HepG2 (cell line): ENCODE results near the gene NEURL3. TPM values are rescaled to one million over a fixed set of nuclear protein-coding genes. Genes with fewer than 3 reads are reported as not detected.

Experiments used
- CEBPG ChIP-seq: IDR thresholded peaks from 2 replicates; pipeline ENCODE4 v1.6.1; 2016
- GTF2F1 ChIP-seq: fragments of 150-350 bp; IDR thresholded peaks from 2 replicates; pipeline ENCODE4 v1.6.1; 2014; ENCODE audit warnings: low read length
- HMG20B ChIP-seq: conservative IDR thresholded peaks from 2 replicates; pipeline ENCODE4 v1.6.1; 2016; ENCODE audit warnings: missing genetic modification reagents, missing compliant biosample characterization
- KDM4B ChIP-seq: sonication (generic); formaldehyde crosslinking; IDR thresholded peaks from 2 replicates; pipeline ENCODE4 v1.4.0; 2020; ENCODE audit warnings: missing genetic modification reagents
- MAF1 ChIP-seq: sonication (generic); formaldehyde crosslinking; IDR thresholded peaks from 2 replicates; pipeline ENCODE4 v1.5.0; 2020; ENCODE audit warnings: missing genetic modification reagents, borderline replicate concordance
- MBNL3 ChIP-seq: fragments of 250-450 bp; sonication (Bioruptor Pico); conservative IDR thresholded peaks from 2 replicates; pipeline ENCODE4 v1.8.0; 2022; ENCODE audit warnings: mild to moderate bottlenecking, inconsistent platforms
- MLLT10 ChIP-seq: sonication (generic); formaldehyde crosslinking; IDR thresholded peaks from 2 replicates; pipeline ENCODE4 v1.4.0; 2020; ENCODE audit warnings: missing genetic modification reagents
- NBN ChIP-seq: fragments of 450-650 bp; conservative IDR thresholded peaks from 2 replicates; pipeline ENCODE4 v1.6.1; 2017
- PLRG1 ChIP-seq: fragments of 450-650 bp; conservative IDR thresholded peaks from 2 replicates; pipeline ENCODE4 v1.6.1; 2016
- RARG ChIP-seq: sonication (generic); formaldehyde crosslinking; IDR thresholded peaks from 2 replicates; pipeline ENCODE4 v1.4.0; 2020; ENCODE audit warnings: low read depth, mild to moderate bottlenecking, missing genetic modification reagents
- TCF12 ChIP-seq, 2 experiments: fragments of 450-650 bp in 1 of 2; sonication (generic) in 1 of 2; formaldehyde crosslinking in 1 of 2; IDR thresholded peaks; 2 replicates each; pipeline versions ENCODE4 v1.6.1 to v1.8.0; 2017 to 2022; ENCODE audit warnings: antibody characterized with exemption in 1 of 2, mild to moderate bottlenecking in 1 of 2, missing genetic modification reagents in 1 of 2, moderate library complexity in 1 of 2
- U2AF1 ChIP-seq: fragments of 200-400 bp; formaldehyde crosslinking; optimal IDR thresholded peaks from 2 replicates; pipeline ENCODE3; 2017; ENCODE audit warnings: mild to moderate bottlenecking, low read depth, low read length
- XRCC5 ChIP-seq: fragments of 200-400 bp; formaldehyde crosslinking; optimal IDR thresholded peaks from 2 replicates; pipeline ENCODE3; 2017; ENCODE audit warnings: mild to moderate bottlenecking, low read length
- ZNF251 ChIP-seq: sonication (generic); formaldehyde crosslinking; IDR thresholded peaks from 2 replicates; pipeline ENCODE4 v1.9.0; 2021; ENCODE audit warnings: mild to moderate bottlenecking, missing genetic modification reagents
- ZNF543 ChIP-seq: sonication (generic); formaldehyde crosslinking; IDR thresholded peaks from 2 replicates; pipeline ENCODE4 v1.4.0; 2020; ENCODE audit warnings: mild to moderate bottlenecking, missing genetic modification reagents
- ZNF567 ChIP-seq: sonication (generic); formaldehyde crosslinking; IDR thresholded peaks from 2 replicates; pipeline ENCODE4 v1.8.1; 2023; ENCODE audit warnings: mild to moderate bottlenecking, missing genetic modification reagents, borderline replicate concordance
- ZNF572 ChIP-seq: sonication (generic); formaldehyde crosslinking; IDR thresholded peaks from 2 replicates; pipeline ENCODE4 v1.5.1; 2020; ENCODE audit warnings: mild to moderate bottlenecking, missing genetic modification reagents
- ZNF614 ChIP-seq: IDR thresholded peaks from 2 replicates; pipeline ENCODE4 v1.6.1; 2018; ENCODE audit warnings: missing biosample characterization, missing genetic modification reagents, inconsistent platforms, borderline replicate concordance
- polyA plus RNA-seq, 8 experiments: library from polyadenylated mRNA; depleted of rRNA in 3 of 8; stranded (reverse) in 7 of 8; unstranded in 1 of 8; fragments of >200 nt; fragmentation: Illumina TruSeq in 4 of 8; extraction: Trizol in 4 of 8; gene quantifications; 2 replicates each; pipeline versions ENCODE4 v1.2.1 to v1.2.3, GENCODE V29; 2011 to 2016; ENCODE audit warnings: low read depth in 4 of 8, missing spikeins in 1 of 8, mixed read lengths in 1 of 8; ENCODE audit not compliant: insufficient read depth in 1 of 8
- total RNA-seq, 5 experiments: library from RNA; depleted of rRNA; stranded (reverse); fragments of >200 nt; fragmentation: Illumina TruSeq; extraction: Trizol; gene quantifications; 2 replicates each; pipeline ENCODE4 v1.2.3, GENCODE V29; 2016; ENCODE audit warnings: low read depth in 1 of 5
- TF ChIP-seq, protein P1 (sequence below): sonication (generic); formaldehyde crosslinking; IDR thresholded peaks from 2 replicates; pipeline ENCODE4 v1.4.0; 2020; ENCODE audit warnings: mild to moderate bottlenecking, missing genetic modification reagents
- TF ChIP-seq, protein P2 (sequence below): sonication (generic); formaldehyde crosslinking; IDR thresholded peaks from 2 replicates; pipeline ENCODE4 v1.8.1; 2023; ENCODE audit warnings: mild to moderate bottlenecking, missing genetic modification reagents
- TF ChIP-seq, protein P3 (sequence below): sonication (generic); formaldehyde crosslinking; IDR thresholded peaks from 2 replicates; pipeline ENCODE4 v1.9.0; 2022; ENCODE audit warnings: missing genetic modification reagents, mild to moderate bottlenecking, borderline replicate concordance
- TF ChIP-seq, protein P4 (sequence below): IDR thresholded peaks from 2 replicates; pipeline ENCODE4 v1.6.1; 2016
- TF ChIP-seq, protein P5 (sequence below): sonication (generic); formaldehyde crosslinking; IDR thresholded peaks from 2 replicates; pipeline ENCODE4 v1.8.0; 2022; ENCODE audit warnings: mild to moderate bottlenecking, missing genetic modification reagents, borderline replicate concordance

Gene NEURL3
- total and polyA plus RNA-seq, 2 of the 13 experiments (the other 11 are each of a cell fraction or from before 2014, with no cell fraction given): 0.16 to 1.2 TPM

DNA sequence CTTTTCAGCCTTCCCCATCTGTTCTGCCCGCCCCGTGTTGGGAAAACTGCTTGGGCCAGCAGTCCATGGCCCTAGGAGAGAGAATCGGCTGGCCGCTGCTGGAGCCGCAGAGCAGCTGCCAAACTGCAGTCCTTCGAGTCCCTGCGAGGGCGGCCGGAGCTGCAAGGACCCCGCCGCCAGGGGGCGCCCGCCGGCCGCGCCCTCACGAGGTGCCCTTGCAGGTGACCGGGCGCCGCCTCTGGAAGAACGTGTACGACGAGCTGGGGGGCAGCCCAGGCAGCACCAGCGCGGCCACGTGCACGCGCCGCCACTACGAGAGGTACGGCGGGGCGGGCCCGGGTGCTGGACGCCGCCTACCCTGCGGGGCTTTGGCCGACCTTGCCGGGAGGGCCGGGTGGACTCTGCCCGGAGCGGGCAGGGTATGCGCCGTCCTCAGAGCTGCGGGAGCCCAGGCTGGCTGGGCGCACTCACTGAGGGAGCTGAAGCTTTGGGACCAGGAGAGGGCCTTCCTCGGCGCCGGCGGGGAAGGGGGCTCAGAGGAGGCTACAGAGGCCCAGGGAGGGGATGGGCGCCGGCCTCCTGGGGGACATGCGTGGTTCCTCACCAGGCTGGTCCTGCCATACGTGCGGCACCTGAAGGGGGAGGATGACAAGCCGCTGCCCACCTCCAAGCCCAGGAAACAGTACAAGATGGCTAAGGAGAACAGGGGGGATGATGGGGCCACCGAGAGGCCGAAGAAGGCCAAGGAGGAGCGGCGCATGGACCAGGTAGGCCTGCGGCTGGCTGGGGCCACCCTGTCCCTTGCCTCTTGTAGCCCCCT lies 45.0 kb upstream of the NEURL3 start (continued):
- TF ChIP-seq, protein P1, sequence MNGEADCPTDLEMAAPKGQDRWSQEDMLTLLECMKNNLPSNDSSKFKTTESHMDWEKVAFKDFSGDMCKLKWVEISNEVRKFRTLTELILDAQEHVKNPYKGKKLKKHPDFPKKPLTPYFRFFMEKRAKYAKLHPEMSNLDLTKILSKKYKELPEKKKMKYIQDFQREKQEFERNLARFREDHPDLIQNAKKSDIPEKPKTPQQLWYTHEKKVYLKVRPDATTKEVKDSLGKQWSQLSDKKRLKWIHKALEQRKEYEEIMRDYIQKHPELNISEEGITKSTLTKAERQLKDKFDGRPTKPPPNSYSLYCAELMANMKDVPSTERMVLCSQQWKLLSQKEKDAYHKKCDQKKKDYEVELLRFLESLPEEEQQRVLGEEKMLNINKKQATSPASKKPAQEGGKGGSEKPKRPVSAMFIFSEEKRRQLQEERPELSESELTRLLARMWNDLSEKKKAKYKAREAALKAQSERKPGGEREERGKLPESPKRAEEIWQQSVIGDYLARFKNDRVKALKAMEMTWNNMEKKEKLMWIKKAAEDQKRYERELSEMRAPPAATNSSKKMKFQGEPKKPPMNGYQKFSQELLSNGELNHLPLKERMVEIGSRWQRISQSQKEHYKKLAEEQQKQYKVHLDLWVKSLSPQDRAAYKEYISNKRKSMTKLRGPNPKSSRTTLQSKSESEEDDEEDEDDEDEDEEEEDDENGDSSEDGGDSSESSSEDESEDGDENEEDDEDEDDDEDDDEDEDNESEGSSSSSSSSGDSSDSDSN (CRISPR knock-in tag): peak; percentile 100
- TF ChIP-seq HMG20B (CRISPR knock-in tag): no peak
- peak; percentile 94 for TF ChIP-seq XRCC5
- peak; percentile 92 for TF ChIP-seq ZNF614
- TF ChIP-seq NBN: no peak
- TF ChIP-seq MLLT10 (CRISPR knock-in tag): no peak
- peak; percentile 96 for TF ChIP-seq ZNF567
- TF ChIP-seq U2AF1: peak; percentile 49
- peak; percentile 50; the same call in 1 of the 2 replicates for TF ChIP-seq CEBPG
- TF ChIP-seq, protein P2, sequence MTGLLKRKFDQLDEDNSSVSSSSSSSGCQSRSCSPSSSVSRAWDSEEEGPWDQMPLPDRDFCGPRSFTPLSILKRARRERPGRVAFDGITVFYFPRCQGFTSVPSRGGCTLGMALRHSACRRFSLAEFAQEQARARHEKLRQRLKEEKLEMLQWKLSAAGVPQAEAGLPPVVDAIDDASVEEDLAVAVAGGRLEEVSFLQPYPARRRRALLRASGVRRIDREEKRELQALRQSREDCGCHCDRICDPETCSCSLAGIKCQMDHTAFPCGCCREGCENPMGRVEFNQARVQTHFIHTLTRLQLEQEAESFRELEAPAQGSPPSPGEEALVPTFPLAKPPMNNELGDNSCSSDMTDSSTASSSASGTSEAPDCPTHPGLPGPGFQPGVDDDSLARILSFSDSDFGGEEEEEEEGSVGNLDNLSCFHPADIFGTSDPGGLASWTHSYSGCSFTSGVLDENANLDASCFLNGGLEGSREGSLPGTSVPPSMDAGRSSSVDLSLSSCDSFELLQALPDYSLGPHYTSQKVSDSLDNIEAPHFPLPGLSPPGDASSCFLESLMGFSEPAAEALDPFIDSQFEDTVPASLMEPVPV (CRISPR knock-in tag): peak; percentile 93
- peak; percentile 48; the same call in 1 of the 2 replicates for TF ChIP-seq ZNF543 (CRISPR knock-in tag)
- no peak for TF ChIP-seq ZNF572 (CRISPR knock-in tag)
- TF ChIP-seq, protein P3, sequence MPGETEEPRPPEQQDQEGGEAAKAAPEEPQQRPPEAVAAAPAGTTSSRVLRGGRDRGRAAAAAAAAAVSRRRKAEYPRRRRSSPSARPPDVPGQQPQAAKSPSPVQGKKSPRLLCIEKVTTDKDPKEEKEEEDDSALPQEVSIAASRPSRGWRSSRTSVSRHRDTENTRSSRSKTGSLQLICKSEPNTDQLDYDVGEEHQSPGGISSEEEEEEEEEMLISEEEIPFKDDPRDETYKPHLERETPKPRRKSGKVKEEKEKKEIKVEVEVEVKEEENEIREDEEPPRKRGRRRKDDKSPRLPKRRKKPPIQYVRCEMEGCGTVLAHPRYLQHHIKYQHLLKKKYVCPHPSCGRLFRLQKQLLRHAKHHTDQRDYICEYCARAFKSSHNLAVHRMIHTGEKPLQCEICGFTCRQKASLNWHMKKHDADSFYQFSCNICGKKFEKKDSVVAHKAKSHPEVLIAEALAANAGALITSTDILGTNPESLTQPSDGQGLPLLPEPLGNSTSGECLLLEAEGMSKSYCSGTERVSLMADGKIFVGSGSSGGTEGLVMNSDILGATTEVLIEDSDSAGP: peak; percentile 97
- TF ChIP-seq TCF12 (IDR thresholded peaks at IDR 0.05): no peak
- TF ChIP-seq TCF12 (CRISPR knock-in tag; IDR thresholded peaks at IDR 0.05): peak; percentile 70; the same call in 1 of the 2 replicates
- TF ChIP-seq MBNL3 (CRISPR knock-in tag): no peak
- no peak; the same call in 1 of the 2 replicates for TF ChIP-seq KDM4B (CRISPR knock-in tag)
- TF ChIP-seq RARG (CRISPR knock-in tag): peak; percentile 16; the same call in 1 of the 2 replicates
- TF ChIP-seq ZNF251 (CRISPR knock-in tag): no peak
- TF ChIP-seq GTF2F1: no peak
- TF ChIP-seq, protein P4, sequence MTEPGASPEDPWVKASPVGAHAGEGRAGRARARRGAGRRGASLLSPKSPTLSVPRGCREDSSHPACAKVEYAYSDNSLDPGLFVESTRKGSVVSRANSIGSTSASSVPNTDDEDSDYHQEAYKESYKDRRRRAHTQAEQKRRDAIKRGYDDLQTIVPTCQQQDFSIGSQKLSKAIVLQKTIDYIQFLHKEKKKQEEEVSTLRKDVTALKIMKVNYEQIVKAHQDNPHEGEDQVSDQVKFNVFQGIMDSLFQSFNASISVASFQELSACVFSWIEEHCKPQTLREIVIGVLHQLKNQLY (CRISPR knock-in tag): peak; percentile 94
- TF ChIP-seq, protein P5, sequence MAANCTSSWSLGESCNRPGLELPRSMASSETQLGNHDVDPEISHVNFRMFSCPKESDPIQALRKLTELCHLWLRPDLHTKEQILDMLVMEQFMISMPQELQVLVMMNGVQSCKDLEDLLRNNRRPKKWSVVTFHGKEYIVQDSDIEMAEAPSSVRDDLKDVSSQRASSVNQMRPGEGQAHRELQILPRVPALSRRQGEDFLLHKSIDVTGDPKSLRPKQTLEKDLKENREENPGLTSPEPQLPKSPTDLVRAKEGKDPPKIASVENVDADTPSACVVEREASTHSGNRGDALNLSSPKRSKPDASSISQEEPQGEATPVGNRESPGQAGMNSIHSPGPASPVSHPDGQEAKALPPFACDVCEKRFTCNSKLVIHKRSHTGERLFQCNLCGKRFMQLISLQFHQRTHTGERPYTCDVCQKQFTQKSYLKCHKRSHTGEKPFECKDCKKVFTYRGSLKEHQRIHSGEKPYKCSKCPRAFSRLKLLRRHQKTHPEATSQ (CRISPR knock-in tag): no peak; the same call in 1 of the 2 replicates
- TF ChIP-seq MAF1: no peak
- no peak for TF ChIP-seq PLRG1
